ENCODE results near the gene CIB4.

CIB4 gene

DNA sequence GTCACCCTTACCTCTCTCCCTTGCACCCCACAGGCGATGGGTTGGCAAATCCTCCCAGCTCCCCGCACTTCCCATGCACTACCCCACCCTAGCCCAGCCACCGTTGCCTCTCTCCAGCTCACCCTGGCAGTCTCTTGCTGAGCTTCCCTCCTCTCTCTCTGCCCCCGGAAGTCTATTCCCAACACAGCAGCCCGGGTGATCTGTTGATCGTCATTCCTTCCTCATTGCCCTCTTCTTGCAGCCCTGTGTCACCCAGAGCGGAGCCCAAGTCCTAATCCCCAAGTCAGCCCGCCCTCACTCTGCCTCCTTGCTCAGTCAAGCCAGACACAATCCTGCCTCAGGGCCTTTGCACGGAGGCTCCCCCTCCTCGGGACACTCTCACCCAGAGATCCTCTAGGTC, 55.2 kb downstream of the CIB4 start:
- in situ Hi-C loops (cut with MboI; ENCODE audit: low pct_unique_long_range_greater_than_20kb, low sequenced_read_pairs, unreplicated experiment), result no loop called here
- no peak for DNase-seq (ENCODE audit: low spot score)
- TF ChIP-seq, protein P1, sequence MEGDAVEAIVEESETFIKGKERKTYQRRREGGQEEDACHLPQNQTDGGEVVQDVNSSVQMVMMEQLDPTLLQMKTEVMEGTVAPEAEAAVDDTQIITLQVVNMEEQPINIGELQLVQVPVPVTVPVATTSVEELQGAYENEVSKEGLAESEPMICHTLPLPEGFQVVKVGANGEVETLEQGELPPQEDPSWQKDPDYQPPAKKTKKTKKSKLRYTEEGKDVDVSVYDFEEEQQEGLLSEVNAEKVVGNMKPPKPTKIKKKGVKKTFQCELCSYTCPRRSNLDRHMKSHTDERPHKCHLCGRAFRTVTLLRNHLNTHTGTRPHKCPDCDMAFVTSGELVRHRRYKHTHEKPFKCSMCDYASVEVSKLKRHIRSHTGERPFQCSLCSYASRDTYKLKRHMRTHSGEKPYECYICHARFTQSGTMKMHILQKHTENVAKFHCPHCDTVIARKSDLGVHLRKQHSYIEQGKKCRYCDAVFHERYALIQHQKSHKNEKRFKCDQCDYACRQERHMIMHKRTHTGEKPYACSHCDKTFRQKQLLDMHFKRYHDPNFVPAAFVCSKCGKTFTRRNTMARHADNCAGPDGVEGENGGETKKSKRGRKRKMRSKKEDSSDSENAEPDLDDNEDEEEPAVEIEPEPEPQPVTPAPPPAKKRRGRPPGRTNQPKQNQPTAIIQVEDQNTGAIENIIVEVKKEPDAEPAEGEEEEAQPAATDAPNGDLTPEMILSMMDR (IDR thresholded peaks at IDR 0.05; ENCODE audit: extremely low read depth, insufficient read depth, missing control alignments), result no peak

DNA sequence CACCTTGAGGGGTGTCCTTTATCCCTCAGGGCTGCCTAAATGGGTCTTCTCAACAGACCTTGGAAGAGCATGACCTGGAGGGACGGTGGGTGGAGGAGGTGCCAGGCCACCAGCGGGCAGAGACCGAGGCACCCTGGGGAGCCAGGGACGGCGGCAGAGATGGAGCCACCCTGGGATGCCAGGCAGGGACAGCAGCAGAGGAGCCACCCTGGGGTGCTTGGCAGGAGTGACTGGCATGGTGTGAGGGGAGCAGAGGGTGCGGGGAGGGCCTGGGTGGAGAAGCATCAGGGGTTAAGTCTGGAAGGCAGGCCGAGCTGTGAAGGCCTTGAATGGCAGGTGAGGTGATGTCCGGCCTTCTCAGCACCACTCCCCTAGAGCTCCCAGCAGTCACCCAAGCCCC, 56.1 kb downstream of the CIB4 start:
- TF ChIP-seq, protein P1 (IDR thresholded peaks at IDR 0.05; ENCODE audit: extremely low read depth, insufficient read depth, missing control alignments), result no peak
- in situ Hi-C loops (cut with MboI; ENCODE audit: low pct_unique_long_range_greater_than_20kb, low sequenced_read_pairs, unreplicated experiment), result no loop called here

DNA sequence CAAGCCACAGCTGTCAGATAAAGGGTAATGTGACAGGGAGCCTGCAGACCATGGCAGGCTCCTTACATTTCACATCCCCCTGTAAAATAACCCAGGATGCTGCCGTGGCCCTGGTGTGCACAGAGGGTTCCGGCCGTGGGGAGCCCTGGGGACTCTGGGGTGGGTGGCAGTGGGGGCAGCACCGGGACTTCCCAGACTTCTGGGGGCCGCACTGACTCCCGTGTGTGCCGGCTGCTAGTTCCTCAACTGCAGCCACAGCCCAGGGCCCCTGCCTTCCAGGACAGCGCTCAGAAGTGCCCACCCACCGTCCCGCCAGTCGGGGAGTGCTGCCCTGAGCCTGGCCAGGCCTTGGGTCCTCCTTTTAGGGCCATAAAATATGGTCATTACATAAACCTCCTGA, 56.5 kb downstream of the CIB4 start:
- in situ Hi-C loops (cut with MboI; ENCODE audit: low pct_unique_long_range_greater_than_20kb, low sequenced_read_pairs, unreplicated experiment), result no loop called here
- TF ChIP-seq, protein P1 (IDR thresholded peaks at IDR 0.05; ENCODE audit: extremely low read depth, insufficient read depth, missing control alignments), result no peak

More for the DNA sequence above, 56.1 kb downstream of the CIB4 start:
- no peak for DNase-seq (ENCODE audit: low spot score)

DNA sequence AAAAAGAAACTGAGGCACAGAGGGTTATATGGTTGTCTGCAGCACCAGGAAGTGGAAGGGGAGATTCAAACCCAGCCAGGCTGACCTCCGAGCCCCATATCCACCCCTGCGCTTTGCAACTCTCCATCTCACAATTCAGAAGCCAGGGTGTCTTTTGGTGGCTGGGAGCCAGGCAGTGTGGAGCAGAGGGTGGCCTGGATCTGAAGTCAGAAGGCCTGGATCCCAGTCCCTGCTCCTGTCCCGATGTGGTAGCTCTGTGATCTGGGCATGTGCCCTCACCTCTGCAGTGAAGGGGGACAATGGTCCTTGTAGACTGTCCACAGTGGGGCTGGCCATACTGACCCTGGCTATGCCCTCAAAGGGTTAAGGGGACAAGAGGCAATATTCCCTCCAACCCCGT, 57.0 kb downstream of the CIB4 start:
- TF ChIP-seq, protein P1 (IDR thresholded peaks at IDR 0.05; ENCODE audit: extremely low read depth, insufficient read depth, missing control alignments), result no peak
- DNase-seq (ENCODE audit: low spot score), result no peak
- in situ Hi-C loops (cut with MboI; ENCODE audit: low pct_unique_long_range_greater_than_20kb, low sequenced_read_pairs, unreplicated experiment), result no loop called here

More for the DNA sequence above, 56.5 kb downstream of the CIB4 start:
- DNase-seq (ENCODE audit: low spot score), result no peak

DNA sequence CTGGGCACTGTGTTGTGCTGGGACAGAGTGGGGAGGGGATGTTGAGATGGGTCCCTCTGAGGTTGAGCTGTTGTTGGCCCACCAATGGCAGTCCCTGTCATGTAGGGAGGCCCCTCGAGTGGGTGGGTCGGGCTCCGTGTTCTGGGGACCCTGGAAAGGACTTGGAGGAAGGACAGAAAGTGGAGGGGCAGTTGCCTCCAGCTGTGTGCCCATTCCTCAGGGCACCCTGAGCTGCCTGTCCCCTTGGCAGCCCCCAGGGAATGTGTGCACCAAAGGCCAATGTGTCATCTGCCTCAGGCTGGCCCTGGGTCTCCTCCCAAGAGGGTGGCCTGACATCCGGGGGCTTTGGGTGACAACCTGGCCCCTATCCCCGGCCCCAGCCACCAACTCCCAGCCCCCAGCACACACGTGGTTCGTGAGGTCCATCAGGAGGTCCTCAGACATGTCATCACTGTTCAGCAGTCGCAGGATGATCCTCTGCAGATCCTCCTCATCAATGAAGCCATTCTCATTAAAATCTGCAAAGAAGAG, 57.7 kb downstream of the CIB4 start:
- no peak for DNase-seq (ENCODE audit: low spot score)
- in situ Hi-C loops (cut with MboI; ENCODE audit: low pct_unique_long_range_greater_than_20kb, low sequenced_read_pairs, unreplicated experiment), result no loop called here
- TF ChIP-seq, protein P1 (IDR thresholded peaks at IDR 0.05; ENCODE audit: extremely low read depth, insufficient read depth, missing control alignments), result no peak

DNA sequence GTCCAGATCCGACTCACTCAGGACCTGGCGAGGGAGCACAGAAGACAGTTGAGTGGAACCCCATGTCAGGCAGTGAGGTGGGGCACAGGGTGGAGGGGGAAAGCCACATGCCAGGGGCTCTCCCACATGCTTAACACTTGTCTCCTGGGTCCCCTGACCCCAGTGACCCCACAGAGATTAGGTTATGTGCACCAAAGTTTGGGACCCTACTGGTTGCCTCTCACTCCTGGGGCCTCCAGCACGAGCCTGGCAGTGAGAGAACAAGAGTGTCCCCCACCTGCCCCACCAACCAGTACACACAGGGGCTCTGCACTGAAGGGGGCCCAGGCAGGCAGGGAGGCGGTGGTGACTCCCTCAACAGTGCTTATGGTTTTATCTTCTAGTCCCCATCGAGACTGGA, 58.3 kb downstream of the CIB4 start:
- in situ Hi-C loops (cut with MboI; ENCODE audit: low pct_unique_long_range_greater_than_20kb, low sequenced_read_pairs, unreplicated experiment), result no loop called here
- no peak for DNase-seq (ENCODE audit: low spot score)
- TF ChIP-seq, protein P1 (IDR thresholded peaks at IDR 0.05; ENCODE audit: extremely low read depth, insufficient read depth, missing control alignments), result no peak
